ENCODE data around the gene PDSS2. TPM values are rescaled to one million over a fixed set of nuclear protein-coding genes. Genes with fewer than 3 reads are reported as not detected.

PDSS2 gene
- total RNA-seq, 1 experiment from 2014 or later, result 16.1 TPM

GRCh38 chr6:107128175-107128574, 331.2 kb downstream of the PDSS2 start:
- Histone ChIP-seq H3K4me1 (ENCODE audit: insufficient read depth, low read length, poor library complexity, severe bottlenecking) (no peaks in the 10 kb centered on the region), H3K27me3 (replicated peaks; ENCODE audit: insufficient read depth, low read depth, low read length, poor library complexity) (no peaks in the 10 kb centered on the region), H3K4me3 (ENCODE audit: low read depth, low read length, poor library complexity, severe bottlenecking) (no peak overlapping the region), H3K36me3 (ENCODE audit: insufficient read depth, low read length, poor library complexity, severe bottlenecking) (no peaks in the 10 kb centered on the region), H3K27ac (ENCODE audit: low read depth, low read length, poor library complexity, severe bottlenecking) (no peak overlapping the region), H3K9me3 (ENCODE audit: low read depth, low read length, poor library complexity, severe bottlenecking) (no peaks in the 10 kb centered on the region)
- no TSS peak for BruUV-seq (replicated peaks)
- intact Hi-C loops (cut with micrococcal nuclease; ENCODE audit: unreplicated experiment), result no loop called here
- CTCF ChIA-PET, result no interaction called here
- DNase-seq (ENCODE audit: low spot score), result no peak
- no peak for TF ChIP-seq EZH2 (IDR thresholded peaks at IDR 0.05; ENCODE audit: borderline replicate concordance, low read depth, low read length, poor library complexity, severe bottlenecking)
- TF ChIP-seq CTCF (conservative IDR thresholded peaks at IDR 0.05; ENCODE audit: low read depth, low read length), result no peak
- POLR2A ChIA-PET (ENCODE audit: low non-redundant PET), result no interaction called here

- Histone ChIP-seq H3K9me3 (ENCODE audit: low read depth, low read length, poor library complexity, severe bottlenecking) (no peaks in the 10 kb centered on the region), H3K27ac (ENCODE audit: low read depth, low read length, poor library complexity, severe bottlenecking) (no peak overlapping the region), H3K36me3 (ENCODE audit: insufficient read depth, low read length, poor library complexity, severe bottlenecking) (no peaks in the 10 kb centered on the region), H3K4me1 (ENCODE audit: insufficient read depth, low read length, poor library complexity, severe bottlenecking) (no peaks in the 10 kb centered on the region), H3K27me3 (replicated peaks; ENCODE audit: insufficient read depth, low read depth, low read length, poor library complexity) (no peaks in the 10 kb centered on the region), H3K4me3 (ENCODE audit: low read depth, low read length, poor library complexity, severe bottlenecking) (no peak overlapping the region)
- ChIA-PET CTCF (no interaction called here), POLR2A (ENCODE audit: low non-redundant PET) (no interaction called here)
- TF ChIP-seq EZH2 (IDR thresholded peaks at IDR 0.05; ENCODE audit: borderline replicate concordance, low read depth, low read length, poor library complexity, severe bottlenecking) (no peak), CTCF (conservative IDR thresholded peaks at IDR 0.05; ENCODE audit: low read depth, low read length) (no peak)
- BruUV-seq (replicated peaks), result no TSS peak
- DNase-seq (ENCODE audit: low spot score), result no peak
- intact Hi-C loops (cut with micrococcal nuclease; ENCODE audit: unreplicated experiment), result no loop called here
Observed at GRCh38 chr6:107125771-107126170, 333.6 kb downstream of the PDSS2 start.

- Histone ChIP-seq H3K9me3 (ENCODE audit: low read depth, low read length, poor library complexity, severe bottlenecking) (no peaks in the 10 kb centered on the region), H3K4me3 (ENCODE audit: low read depth, low read length, poor library complexity, severe bottlenecking) (no peak overlapping the region), H3K4me1 (ENCODE audit: insufficient read depth, low read length, poor library complexity, severe bottlenecking) (no peaks in the 10 kb centered on the region), H3K27me3 (replicated peaks; ENCODE audit: insufficient read depth, low read depth, low read length, poor library complexity) (no peaks in the 10 kb centered on the region), H3K36me3 (ENCODE audit: insufficient read depth, low read length, poor library complexity, severe bottlenecking) (no peaks in the 10 kb centered on the region), H3K27ac (ENCODE audit: low read depth, low read length, poor library complexity, severe bottlenecking) (no peak overlapping the region)
- intact Hi-C loops (cut with micrococcal nuclease; ENCODE audit: unreplicated experiment), result no loop called here
- BruUV-seq (replicated peaks), result no TSS peak
- ChIA-PET CTCF (no interaction called here), POLR2A (ENCODE audit: low non-redundant PET) (interaction anchor here (0.5 kb wide), 1 partner anchor 9 kb away, joined by 4 read pairs; no protein-coding TSS in a partner anchor)
- no peak for DNase-seq (ENCODE audit: low spot score)
- no peak for TF ChIP-seq CTCF (conservative IDR thresholded peaks at IDR 0.05; ENCODE audit: low read depth, low read length)
- no peak for TF ChIP-seq EZH2 (IDR thresholded peaks at IDR 0.05; ENCODE audit: borderline replicate concordance, low read depth, low read length, poor library complexity, severe bottlenecking)
Observed at GRCh38 chr6:107124934-107125348, 334.4 kb downstream of the PDSS2 start.
